OCI-LY7 (cell line): ENCODE results near the gene GGCX. TPM values are rescaled to one million over a fixed set of nuclear protein-coding genes. Genes with fewer than 3 reads are reported as not detected.

Experiments
- BruUV-seq: library from RNA; stranded (reverse); fragments of 400-500 nt; replicated peaks from 2 replicates; lab custom pipeline; 2021; lab: Mats Ljungman, UMichigan
- CTCF ChIA-PET: fragments of 300-600 bp; sonication (Branson Sonifier 250); formaldehyde crosslinking; loops from one replicate; lab custom pipeline; 2022; ENCODE audit warnings: antibody characterized with exemption; ENCODE audit not compliant: unreplicated experiment; lab: Charles Lee
- POLR2A ChIA-PET: fragments of 300-600 bp; sonication (Branson Sonifier 250); formaldehyde crosslinking; loops from one replicate; lab custom pipeline; 2022; ENCODE audit warnings: antibody characterized with exemption; lab: Charles Lee
- DNase-seq: peaks from one replicate; pipeline ENCODE4 v3.0.0-alpha.2; 2015; ENCODE audit warnings: low spot score
- H2AFZ ChIP-seq: fragments of 200-600 bp; sonication (generic), shearing (Covaris generic); 2 replicates; pipeline ENCODE4 v1.6.1; 2014; ENCODE audit warnings: mild to moderate bottlenecking, antibody characterized with exemption, low read length, moderate library complexity
- H3K27ac ChIP-seq: fragments of 200-600 bp; sonication (generic); 2 replicates; pipeline ENCODE4 v1.5.1; 2014; ENCODE audit warnings: mixed run types, low read depth, mild to moderate bottlenecking, moderate library complexity, low read length, inconsistent platforms; ENCODE audit not compliant: poor library complexity, severe bottlenecking
- H3K36me3 ChIP-seq: fragments of 200-600 bp; sonication (generic); 2 replicates; pipeline ENCODE4 v1.6.1; 2014; ENCODE audit warnings: mild to moderate bottlenecking, antibody characterized with exemption, low read length, moderate library complexity, mixed read lengths; ENCODE audit not compliant: insufficient read depth
- H3K4me1 ChIP-seq: fragments of 200-600 bp; sonication (generic); 2 replicates; pipeline ENCODE4 v1.5.1; 2014; ENCODE audit warnings: mild to moderate bottlenecking, low read length; ENCODE audit not compliant: insufficient read depth, poor library complexity, severe bottlenecking
- H3K4me2 ChIP-seq: fragments of 200-600 bp; sonication (generic); 2 replicates; pipeline ENCODE4 v1.6.1; 2014; ENCODE audit warnings: mild to moderate bottlenecking, low read length
- H3K4me3 ChIP-seq: fragments of 200-600 bp; sonication (generic); 2 replicates; pipeline ENCODE4 v1.5.1; 2014; ENCODE audit warnings: mild to moderate bottlenecking, low read depth, low read length; ENCODE audit not compliant: poor library complexity, severe bottlenecking
- H3K79me2 ChIP-seq: fragments of 200-600 bp; sonication (generic); 2 replicates; pipeline ENCODE4 v1.6.1; 2016; ENCODE audit warnings: low read depth, mild to moderate bottlenecking, low read length, moderate library complexity, mixed read lengths; ENCODE audit not compliant: insufficient read depth
- H3K9me2 ChIP-seq: fragments of 200-600 bp; sonication (generic); 2 replicates; pipeline ENCODE4 v1.6.1; 2016; ENCODE audit warnings: mild to moderate bottlenecking, low read length, mixed read lengths; ENCODE audit not compliant: insufficient read depth
- H3K9me3 ChIP-seq: fragments of 200-600 bp; sonication (generic); 2 replicates; pipeline ENCODE4 v1.6.1; 2014; ENCODE audit warnings: mild to moderate bottlenecking, mixed run types, low read length, mixed read lengths
- H4K20me1 ChIP-seq: fragments of 200-600 bp; sonication (generic); 2 replicates; pipeline ENCODE4 v1.6.1; 2014; ENCODE audit warnings: mild to moderate bottlenecking, antibody characterized with exemption, low read length, moderate library complexity, mixed read lengths; ENCODE audit not compliant: insufficient read depth
- EZH2phosphoT487 ChIP-seq: fragments of 200-600 bp; sonication (generic); IDR thresholded peaks from 2 replicates; pipeline ENCODE4 v1.6.1; 2018; ENCODE audit warnings: low read depth, borderline replicate concordance, mild to moderate bottlenecking, mixed run types, antibody characterized with exemption, low read length, moderate library complexity, mixed read lengths
- intact Hi-C: fragments of 100-400 bp; cut with micrococcal nuclease; formaldehyde crosslinking; loops from one replicate; pipeline ENCODE4 v1.10.0; 2022; ENCODE audit not compliant: unreplicated experiment
- total RNA-seq, 2 experiments: library from RNA; depleted of rRNA in 1 of 2; stranded (reverse); fragments of >200 nt in 1 of 2; shearing (Covaris generic) in 1 of 2; gene quantifications; 2 replicates each; pipeline ENCODE4 v1.2.3, GENCODE V29; 2014 to 2022
- TF ChIP-seq, protein P1 (sequence below): fragments of 200-600 bp; sonication (generic); conservative IDR thresholded peaks from 2 replicates; pipeline ENCODE4 v1.5.1; 2014; ENCODE audit warnings: mild to moderate bottlenecking, antibody characterized with exemption, low read length, moderate library complexity, mixed read lengths

GGCX gene
- total RNA-seq, 2 experiments from 2014 or later, result 32.5 to 33.3 TPM

- Histone ChIP-seq H3K4me2 (no peak overlapping the region), H3K27ac (no peak overlapping the region), H3K4me3 (no peak overlapping the region), H3K9me2 (no peaks in the 10 kb centered on the region), H3K79me2 (no peaks in the 10 kb centered on the region), H3K4me1 (no peaks in the 10 kb centered on the region), H3K36me3 (peaks cover 86% of the 10 kb centered on the region), H4K20me1 (no peaks in the 10 kb centered on the region; the same call in 1 of the 2 replicates), H2AFZ (no peak overlapping the region), H3K9me3 (no peaks in the 10 kb centered on the region)
- CTCF ChIA-PET, result interaction anchor here (2.7 kb wide), 1 partner anchor 129 kb away, joined by 7 read pairs; no protein-coding TSS in a partner anchor
- POLR2A ChIA-PET, result interaction anchor here (0.5 to 5.3 kb wide), 4 partner anchors 9 to 903 kb away, joined by 4 to 48 read pairs (median 6); partner anchors contain the start of gene MAT2A
- intact Hi-C loops, result no loop called here
- no peak for DNase-seq
- no peak for TF ChIP-seq EZH2phosphoT487
- TF ChIP-seq, protein P1, sequence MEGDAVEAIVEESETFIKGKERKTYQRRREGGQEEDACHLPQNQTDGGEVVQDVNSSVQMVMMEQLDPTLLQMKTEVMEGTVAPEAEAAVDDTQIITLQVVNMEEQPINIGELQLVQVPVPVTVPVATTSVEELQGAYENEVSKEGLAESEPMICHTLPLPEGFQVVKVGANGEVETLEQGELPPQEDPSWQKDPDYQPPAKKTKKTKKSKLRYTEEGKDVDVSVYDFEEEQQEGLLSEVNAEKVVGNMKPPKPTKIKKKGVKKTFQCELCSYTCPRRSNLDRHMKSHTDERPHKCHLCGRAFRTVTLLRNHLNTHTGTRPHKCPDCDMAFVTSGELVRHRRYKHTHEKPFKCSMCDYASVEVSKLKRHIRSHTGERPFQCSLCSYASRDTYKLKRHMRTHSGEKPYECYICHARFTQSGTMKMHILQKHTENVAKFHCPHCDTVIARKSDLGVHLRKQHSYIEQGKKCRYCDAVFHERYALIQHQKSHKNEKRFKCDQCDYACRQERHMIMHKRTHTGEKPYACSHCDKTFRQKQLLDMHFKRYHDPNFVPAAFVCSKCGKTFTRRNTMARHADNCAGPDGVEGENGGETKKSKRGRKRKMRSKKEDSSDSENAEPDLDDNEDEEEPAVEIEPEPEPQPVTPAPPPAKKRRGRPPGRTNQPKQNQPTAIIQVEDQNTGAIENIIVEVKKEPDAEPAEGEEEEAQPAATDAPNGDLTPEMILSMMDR, result no peak
- no TSS peak for BruUV-seq
Observed at GRCh38 chr2:85548608-85548900, 12.7 kb downstream of the GGCX start.

DNA sequence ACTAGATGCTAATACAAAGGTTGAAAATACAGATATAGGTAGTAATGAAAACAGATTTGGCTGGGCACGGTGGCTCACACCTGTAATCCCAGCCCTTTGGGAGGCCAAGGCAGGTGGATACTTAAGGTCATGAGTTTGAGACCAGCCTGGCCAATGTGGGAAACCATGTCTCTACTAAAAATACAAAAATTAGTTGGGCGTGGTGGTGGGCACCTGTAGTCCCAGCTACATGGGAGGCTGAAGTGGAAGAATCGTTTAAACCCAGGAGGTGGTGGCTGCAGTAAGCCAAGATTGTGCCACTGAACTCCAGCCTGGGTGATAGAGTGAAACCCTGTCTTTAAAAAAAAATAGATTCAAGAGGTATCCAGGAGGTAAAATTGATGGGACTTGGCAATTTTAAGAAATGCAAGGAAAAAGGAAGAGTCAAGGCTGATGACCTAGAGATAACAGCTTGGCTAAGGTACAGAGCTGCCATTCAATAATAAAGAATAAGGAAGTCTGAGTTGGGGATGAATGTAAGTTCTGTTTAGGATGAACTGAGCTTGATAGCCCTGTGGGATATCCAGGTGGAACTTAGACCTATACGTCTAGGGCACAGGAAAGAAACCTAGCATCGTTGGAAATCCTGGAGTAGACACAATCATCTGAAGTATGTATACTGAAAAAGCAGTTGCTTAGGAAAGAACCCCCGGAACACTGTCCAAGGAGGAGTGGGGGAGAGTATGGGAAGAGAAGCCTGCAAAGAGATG, 13.3 kb downstream of the GGCX start:
- Histone ChIP-seq H3K9me2 (no peaks in the 10 kb centered on the region), H2AFZ (no peak overlapping the region), H3K9me3 (no peaks in the 10 kb centered on the region), H3K27ac (no peak overlapping the region), H3K4me2 (no peak overlapping the region), H4K20me1 (no peaks in the 10 kb centered on the region; the same call in 1 of the 2 replicates), H3K36me3 (peaks cover 87% of the 10 kb centered on the region), H3K4me3 (no peak overlapping the region), H3K4me1 (peaks cover under 1% of the 10 kb centered on the region), H3K79me2 (peaks cover 3% of the 10 kb centered on the region; the same call in 1 of the 2 replicates)
- no peak for DNase-seq
- TF ChIP-seq EZH2phosphoT487, result no peak
- TF ChIP-seq, protein P1, result no peak
- BruUV-seq, result no TSS peak
- intact Hi-C loops, result no loop called here
- POLR2A ChIA-PET, result interaction anchor here (0.5 to 5.3 kb wide), 3 partner anchors 8 to 903 kb away, joined by 4 to 48 read pairs (median 6); partner anchors contain the start of gene MAT2A
- CTCF ChIA-PET, result interaction anchor here (1.0 to 2.7 kb wide), 2 partner anchors 12 to 128 kb away, joined by 3 to 7 read pairs; no protein-coding TSS in a partner anchor
